Suprapubic skin (tissue), 4 donors: ENCODE results near the gene DUS2.

Source experiments
- EP300 ChIP-seq: sonication (generic); formaldehyde crosslinking; IDR thresholded peaks from one replicate; pipeline ENCODE4 v1.6.1; 2017; ENCODE audit warnings: antibody characterized with exemption
- POLR2AphosphoS5 ChIP-seq, 3 donors: sonication (generic); formaldehyde crosslinking; IDR thresholded peaks; one replicate each; pipeline ENCODE4 v1.6.1; 2017; ENCODE audit warnings: antibody characterized with exemption in 3 of 3
- TF ChIP-seq, protein P1 (sequence below), 2 donors: fragments of 200-600 bp in 1 of 2; fragments of 450-650 bp in 1 of 2; sonication (generic) in 1 of 2; IDR thresholded peaks; one replicate each; pipeline ENCODE4 v1.5.1; 2016 to 2019; ENCODE audit warnings: antibody characterized with exemption in 2 of 2, mild to moderate bottlenecking in 1 of 2, moderate library complexity in 1 of 2

DNA sequence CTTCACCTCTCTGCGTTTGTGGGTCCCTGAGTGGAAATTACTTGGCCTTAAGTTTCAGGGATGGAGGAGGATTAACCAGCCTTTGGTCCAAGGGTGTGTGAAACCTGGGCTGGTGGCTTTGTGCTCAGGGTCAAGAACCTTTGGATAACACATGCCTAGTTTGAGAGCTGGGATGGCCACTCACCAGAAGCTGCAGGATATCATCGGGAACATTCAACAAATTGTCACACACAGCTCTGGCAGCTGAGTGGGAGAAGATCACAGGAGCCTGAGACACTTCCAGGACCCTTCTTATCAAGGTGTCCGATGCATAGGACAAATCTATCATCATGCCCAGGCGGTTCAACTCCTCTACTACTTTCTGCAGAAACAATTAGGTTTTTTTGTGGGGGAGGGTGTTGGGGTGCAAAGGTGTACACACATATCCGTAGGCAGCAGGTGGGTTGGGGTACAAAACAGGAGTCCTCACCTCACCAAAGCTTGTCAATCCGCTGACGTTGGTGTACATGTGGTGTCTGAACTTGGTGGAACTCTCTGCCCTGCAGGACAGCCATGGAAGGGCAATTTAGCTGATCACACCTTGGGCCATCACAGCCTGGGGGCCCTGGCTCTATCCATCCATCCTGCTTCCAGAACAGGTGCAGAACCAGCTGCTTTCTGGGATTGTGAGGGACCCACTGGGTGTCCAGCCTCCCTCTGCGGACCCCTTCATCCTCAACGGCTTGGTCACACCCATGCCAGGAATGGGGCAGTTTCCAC lies 45.4 kb upstream of the DUS2 start:
- TF ChIP-seq, protein P1, sequence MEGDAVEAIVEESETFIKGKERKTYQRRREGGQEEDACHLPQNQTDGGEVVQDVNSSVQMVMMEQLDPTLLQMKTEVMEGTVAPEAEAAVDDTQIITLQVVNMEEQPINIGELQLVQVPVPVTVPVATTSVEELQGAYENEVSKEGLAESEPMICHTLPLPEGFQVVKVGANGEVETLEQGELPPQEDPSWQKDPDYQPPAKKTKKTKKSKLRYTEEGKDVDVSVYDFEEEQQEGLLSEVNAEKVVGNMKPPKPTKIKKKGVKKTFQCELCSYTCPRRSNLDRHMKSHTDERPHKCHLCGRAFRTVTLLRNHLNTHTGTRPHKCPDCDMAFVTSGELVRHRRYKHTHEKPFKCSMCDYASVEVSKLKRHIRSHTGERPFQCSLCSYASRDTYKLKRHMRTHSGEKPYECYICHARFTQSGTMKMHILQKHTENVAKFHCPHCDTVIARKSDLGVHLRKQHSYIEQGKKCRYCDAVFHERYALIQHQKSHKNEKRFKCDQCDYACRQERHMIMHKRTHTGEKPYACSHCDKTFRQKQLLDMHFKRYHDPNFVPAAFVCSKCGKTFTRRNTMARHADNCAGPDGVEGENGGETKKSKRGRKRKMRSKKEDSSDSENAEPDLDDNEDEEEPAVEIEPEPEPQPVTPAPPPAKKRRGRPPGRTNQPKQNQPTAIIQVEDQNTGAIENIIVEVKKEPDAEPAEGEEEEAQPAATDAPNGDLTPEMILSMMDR (IDR thresholded peaks at IDR 0.05), result no peak
- TF ChIP-seq EP300, result no peak
- no peak for TF ChIP-seq POLR2AphosphoS5 (IDR thresholded peaks at IDR 0.05)
